A549 (cell line): Measurements from ENCODE around the gene SLC7A4.

Experiments
- POLR2A ChIP-seq: IDR thresholded peaks from 2 replicates; pipeline ENCODE4 v1.6.1; 2012; ENCODE audit warnings: mild to moderate bottlenecking, low read length
- POLR2AphosphoS2 ChIP-seq: conservative IDR thresholded peaks from 2 replicates; pipeline ENCODE4 v1.6.1; 2012; ENCODE audit warnings: low read length, improper control_type of control experiment, inconsistent platforms
- RCOR1 ChIP-seq: fragments of 150-350 bp; IDR thresholded peaks from 2 replicates; pipeline ENCODE4 v1.6.1; 2014; ENCODE audit warnings: antibody characterized with exemption, low read length, low read depth
- TF ChIP-seq, protein P1 (sequence below): fragments of >200 bp; sonication (Bioruptor Twin); formaldehyde crosslinking; IDR thresholded peaks from 3 replicates; pipeline ENCODE4 v1.5.1; 2016

DNA sequence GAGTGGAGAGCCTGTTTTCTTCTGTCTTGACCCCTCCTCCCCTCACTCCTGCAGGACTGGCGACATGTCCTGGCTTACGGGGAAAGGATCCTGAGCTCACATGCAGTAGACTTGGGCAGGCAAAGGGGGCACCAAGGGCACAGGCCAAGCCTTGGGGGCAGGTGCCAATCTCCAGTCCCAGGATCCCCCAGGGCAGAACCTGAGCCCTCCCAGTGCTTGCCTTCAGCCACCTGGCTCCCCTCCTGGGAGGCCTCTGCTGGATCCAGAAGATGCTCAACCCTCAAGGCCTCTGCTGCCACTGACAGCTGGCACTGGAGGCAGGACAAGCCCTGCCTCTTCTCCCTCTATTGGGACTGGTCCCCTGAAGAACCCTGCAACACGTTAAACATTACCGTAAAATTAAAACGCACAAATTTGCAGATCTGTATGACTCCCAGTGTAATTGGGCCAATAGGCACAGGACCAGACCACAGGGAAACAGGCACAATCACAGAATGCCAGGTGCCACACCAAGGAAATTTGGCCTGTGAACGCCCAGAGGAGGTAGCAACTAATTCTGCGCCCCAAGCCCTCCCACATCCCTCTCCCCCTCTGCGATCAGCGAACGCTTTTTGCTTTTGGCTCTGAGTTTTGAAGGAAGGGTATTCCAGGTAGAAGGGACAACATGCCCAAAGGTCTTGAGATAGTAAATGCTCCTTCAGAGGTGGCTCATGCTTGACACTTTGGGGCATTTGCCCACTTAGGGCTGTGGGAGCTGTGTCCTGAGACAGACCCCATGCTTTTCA, 51.2 kb downstream of the SLC7A4 start:
- TF ChIP-seq, protein P1, sequence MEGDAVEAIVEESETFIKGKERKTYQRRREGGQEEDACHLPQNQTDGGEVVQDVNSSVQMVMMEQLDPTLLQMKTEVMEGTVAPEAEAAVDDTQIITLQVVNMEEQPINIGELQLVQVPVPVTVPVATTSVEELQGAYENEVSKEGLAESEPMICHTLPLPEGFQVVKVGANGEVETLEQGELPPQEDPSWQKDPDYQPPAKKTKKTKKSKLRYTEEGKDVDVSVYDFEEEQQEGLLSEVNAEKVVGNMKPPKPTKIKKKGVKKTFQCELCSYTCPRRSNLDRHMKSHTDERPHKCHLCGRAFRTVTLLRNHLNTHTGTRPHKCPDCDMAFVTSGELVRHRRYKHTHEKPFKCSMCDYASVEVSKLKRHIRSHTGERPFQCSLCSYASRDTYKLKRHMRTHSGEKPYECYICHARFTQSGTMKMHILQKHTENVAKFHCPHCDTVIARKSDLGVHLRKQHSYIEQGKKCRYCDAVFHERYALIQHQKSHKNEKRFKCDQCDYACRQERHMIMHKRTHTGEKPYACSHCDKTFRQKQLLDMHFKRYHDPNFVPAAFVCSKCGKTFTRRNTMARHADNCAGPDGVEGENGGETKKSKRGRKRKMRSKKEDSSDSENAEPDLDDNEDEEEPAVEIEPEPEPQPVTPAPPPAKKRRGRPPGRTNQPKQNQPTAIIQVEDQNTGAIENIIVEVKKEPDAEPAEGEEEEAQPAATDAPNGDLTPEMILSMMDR: no peak
- TF ChIP-seq POLR2AphosphoS2: no peak
- TF ChIP-seq POLR2A: no peak
- no peak for TF ChIP-seq RCOR1
